ENCODE measurements around the gene EBF3.

EBF3 gene

DNA sequence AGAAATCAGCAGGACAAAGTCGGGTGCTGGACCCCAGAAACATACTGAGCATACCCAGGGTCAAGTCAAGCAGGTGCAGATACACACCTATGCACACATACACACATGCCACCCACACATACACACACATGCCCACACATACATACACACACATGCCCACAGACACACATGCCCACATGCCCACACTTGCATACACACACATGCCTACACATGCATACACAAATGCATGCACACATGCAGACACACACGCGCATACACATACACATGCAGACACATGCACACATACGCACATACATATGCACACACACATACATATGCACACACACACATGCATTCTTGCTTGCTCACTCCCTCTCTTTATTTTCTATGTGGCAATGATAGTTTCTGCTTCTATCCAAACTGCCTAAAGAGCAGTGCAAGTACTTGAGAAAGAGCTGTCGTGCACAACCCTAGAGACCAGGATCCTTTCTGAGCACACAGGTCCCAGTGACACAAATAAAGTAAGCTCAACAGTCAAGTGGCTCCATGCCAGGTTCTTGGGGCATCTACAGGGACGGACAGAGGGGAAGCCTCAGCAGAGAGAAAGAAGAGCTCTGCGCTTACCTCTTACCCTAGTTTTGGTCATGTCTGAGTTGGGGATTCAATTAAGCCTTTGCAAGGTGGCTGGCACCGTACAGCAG is 83.7 kb downstream of the EBF3 start:
- DNase-seq (ENCODE audit: insufficient read length), result no peak
- TF ChIP-seq TAF1 (IDR thresholded peaks at IDR 0.05; ENCODE audit: borderline replicate concordance, low read depth, low read length), result no peak
- TF ChIP-seq POLR2A (IDR thresholded peaks at IDR 0.05; ENCODE audit: low read depth, low read length), result no peak
- TF ChIP-seq POLR2AphosphoS5 (IDR thresholded peaks at IDR 0.05; ENCODE audit: low read depth, low read length), result no peak
- FAIRE-seq, result no peak

DNA sequence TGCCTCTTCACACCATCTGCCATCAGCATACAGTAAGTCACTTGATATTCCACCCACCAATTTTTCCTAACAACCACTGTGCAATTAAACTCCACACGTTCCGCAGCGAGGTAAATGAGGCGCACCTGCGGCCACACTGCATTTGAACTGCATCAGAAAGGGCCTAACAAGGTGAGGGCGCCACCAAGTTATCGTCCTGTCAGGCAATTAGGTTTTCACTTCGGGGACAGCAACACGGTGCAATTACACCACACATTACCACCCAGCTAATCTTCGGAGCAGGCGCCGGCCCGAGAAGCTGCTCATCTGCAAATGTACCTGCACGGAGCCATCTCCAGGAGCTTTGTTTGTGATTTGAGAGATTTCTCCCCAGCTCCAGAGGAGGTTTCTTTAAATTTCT is 84.4 kb downstream of the EBF3 start:
- TF ChIP-seq POLR2A (IDR thresholded peaks at IDR 0.05; ENCODE audit: low read depth, low read length) (no peak), POLR2AphosphoS5 (IDR thresholded peaks at IDR 0.05; ENCODE audit: low read depth, low read length) (no peak), TAF1 (IDR thresholded peaks at IDR 0.05; ENCODE audit: borderline replicate concordance, low read depth, low read length) (no peak)

DNA sequence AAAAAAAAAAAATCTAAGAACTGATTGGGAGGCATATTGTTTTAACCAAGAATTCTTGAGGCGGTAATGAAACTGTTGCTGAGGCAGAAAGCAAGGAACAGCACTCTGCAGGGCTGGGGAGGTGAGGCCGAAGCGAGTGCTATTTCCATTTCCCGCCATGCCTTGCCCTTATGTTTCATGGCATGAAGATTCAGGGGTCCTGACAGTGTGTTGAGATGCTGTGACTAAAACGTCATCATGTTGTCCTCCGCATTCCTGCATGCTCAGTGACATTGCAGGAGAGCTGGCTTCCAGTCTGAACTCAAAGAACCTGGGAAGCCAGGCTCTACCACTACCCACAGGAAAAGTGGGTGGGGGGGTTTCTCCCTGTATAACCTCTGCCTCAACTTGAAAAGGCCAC is 85.2 kb downstream of the EBF3 start:
- FAIRE-seq (no peak), DNase-seq (ENCODE audit: insufficient read length) (no peak)

More for the DNA sequence above, 84.4 kb downstream of the EBF3 start:
- FAIRE-seq (no peak), DNase-seq (ENCODE audit: insufficient read length) (no peak)

DNA sequence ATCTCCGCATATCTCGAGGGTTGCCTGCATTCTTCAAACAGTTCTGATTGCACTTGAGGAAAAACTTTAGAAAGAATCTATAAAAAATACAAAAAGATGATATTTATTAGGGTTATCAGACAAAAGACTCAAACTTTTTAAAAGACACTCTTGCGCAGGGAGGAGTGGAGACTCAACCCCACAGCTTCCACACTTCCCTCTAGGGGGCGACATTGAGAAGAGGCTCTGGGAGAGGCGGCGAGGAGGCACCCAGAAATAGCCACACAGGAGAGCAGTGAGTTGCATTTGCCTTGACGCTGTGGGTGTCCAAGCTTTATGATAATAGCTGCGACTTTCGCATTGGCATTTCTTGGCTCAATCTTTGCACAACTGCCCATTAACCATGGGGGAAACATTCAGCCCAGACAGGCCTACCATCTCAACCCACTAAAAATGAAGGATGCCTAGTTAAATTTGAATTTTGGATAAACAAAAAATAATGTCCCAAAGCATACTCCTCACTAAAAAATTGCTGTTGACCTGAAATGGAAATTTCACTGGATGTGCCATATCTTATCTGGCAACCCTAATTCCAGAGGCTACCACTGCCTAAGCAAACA is 86.2 kb downstream of the EBF3 start:
- DNase-seq (ENCODE audit: insufficient read length), result no peak
- FAIRE-seq, result no peak

More for the DNA sequence above, 85.2 kb downstream of the EBF3 start:
- TF ChIP-seq TAF1 (IDR thresholded peaks at IDR 0.05; ENCODE audit: borderline replicate concordance, low read depth, low read length) (no peak), POLR2A (IDR thresholded peaks at IDR 0.05; ENCODE audit: low read depth, low read length) (no peak), POLR2AphosphoS5 (IDR thresholded peaks at IDR 0.05; ENCODE audit: low read depth, low read length) (no peak)

DNA sequence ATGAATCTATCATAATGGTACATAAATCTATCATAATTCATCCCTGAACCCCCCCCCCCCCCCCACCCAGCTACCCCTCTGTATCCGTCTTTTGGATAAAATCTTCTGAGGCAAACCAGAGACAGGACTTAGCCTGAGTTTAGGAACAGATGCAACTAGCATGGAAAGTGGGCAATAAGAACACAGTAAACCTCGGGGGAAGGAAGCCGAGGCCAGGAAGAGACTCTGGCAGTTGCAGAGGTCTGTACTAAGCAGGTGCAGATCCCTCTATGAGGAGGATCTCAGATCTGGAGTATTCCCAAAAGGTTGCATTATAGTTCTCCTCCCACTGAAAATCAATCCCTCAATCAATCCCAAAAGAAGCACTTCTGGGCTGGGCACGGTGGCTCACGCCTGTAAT is 87.2 kb downstream of the EBF3 start:
- TF ChIP-seq TAF1 (IDR thresholded peaks at IDR 0.05; ENCODE audit: borderline replicate concordance, low read depth, low read length) (no peak), POLR2A (IDR thresholded peaks at IDR 0.05; ENCODE audit: low read depth, low read length) (no peak), POLR2AphosphoS5 (IDR thresholded peaks at IDR 0.05; ENCODE audit: low read depth, low read length) (no peak)
- no peak for FAIRE-seq

More for the DNA sequence above, 86.2 kb downstream of the EBF3 start:
- no peak for TF ChIP-seq TAF1 (IDR thresholded peaks at IDR 0.05; ENCODE audit: borderline replicate concordance, low read depth, low read length)
- no peak for TF ChIP-seq POLR2A (IDR thresholded peaks at IDR 0.05; ENCODE audit: low read depth, low read length)
- no peak for TF ChIP-seq POLR2AphosphoS5 (IDR thresholded peaks at IDR 0.05; ENCODE audit: low read depth, low read length)

DNA sequence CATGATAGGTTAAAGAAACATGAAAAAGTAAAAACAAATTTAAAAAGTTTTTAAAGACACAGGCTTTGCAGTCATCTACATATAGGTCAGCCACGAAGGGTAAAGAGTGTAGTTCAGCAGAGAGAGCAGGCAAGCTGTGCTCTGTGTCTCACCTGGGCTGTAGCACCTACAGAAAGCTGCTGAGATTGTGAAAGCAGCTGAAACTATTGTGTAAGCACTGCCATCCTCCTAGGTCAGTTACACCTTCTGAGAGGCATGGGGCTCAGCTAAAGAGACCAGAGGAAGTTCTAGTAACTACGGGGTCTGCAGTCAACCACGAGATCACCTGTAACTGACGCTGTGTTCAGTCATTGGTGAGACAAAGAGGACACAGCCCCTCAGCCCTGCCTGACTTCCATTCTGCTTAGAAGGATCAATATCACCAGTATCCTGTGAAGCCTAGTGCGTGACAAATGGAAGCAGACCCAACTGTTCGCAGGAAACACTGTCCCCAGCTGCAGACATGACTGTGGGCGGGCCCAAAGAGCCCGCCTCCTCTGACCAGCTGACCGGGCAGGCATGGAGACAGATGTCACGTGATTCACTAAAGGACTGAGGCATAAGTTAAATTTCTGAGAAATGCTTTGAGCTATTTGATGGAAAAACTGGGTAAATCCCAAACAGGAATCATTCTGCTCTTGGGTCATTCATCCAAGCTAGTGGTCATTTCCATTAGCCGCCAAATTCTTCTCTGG is 87.9 kb downstream of the EBF3 start:
- TF ChIP-seq POLR2A (IDR thresholded peaks at IDR 0.05; ENCODE audit: low read depth, low read length), result no peak
- TF ChIP-seq TAF1 (IDR thresholded peaks at IDR 0.05; ENCODE audit: borderline replicate concordance, low read depth, low read length), result no peak
- TF ChIP-seq POLR2AphosphoS5 (IDR thresholded peaks at IDR 0.05; ENCODE audit: low read depth, low read length), result no peak
- FAIRE-seq (no peak), DNase-seq (ENCODE audit: insufficient read length) (no peak)

More for the DNA sequence above, 87.2 kb downstream of the EBF3 start:
- DNase-seq (ENCODE audit: insufficient read length), result no peak

DNA sequence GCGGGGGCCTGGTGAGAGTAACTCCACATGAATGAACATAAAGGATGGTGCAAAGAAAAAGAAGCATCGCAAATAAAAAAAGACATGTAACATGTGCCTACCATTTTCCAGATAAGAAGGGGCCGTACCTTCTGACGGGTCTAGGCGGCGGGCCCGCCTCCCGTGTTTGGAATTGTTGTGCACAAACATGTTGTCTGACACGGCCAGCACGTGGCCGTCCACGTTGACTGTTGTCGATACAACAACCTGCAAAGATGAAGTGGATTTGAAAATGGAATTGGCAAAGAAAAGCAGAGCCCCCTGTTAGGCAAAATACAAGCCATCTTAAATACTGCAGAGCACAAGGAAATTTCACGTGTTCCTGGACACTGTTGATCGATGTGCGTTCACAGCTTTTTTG is 90.7 kb downstream of the EBF3 start:
- no peak for DNase-seq (ENCODE audit: insufficient read length)
- FAIRE-seq, result no peak
- no peak for TF ChIP-seq POLR2AphosphoS5 (IDR thresholded peaks at IDR 0.05; ENCODE audit: low read depth, low read length)
- TF ChIP-seq TAF1 (IDR thresholded peaks at IDR 0.05; ENCODE audit: borderline replicate concordance, low read depth, low read length), result no peak
- TF ChIP-seq POLR2A (IDR thresholded peaks at IDR 0.05; ENCODE audit: low read depth, low read length), result no peak

DNA sequence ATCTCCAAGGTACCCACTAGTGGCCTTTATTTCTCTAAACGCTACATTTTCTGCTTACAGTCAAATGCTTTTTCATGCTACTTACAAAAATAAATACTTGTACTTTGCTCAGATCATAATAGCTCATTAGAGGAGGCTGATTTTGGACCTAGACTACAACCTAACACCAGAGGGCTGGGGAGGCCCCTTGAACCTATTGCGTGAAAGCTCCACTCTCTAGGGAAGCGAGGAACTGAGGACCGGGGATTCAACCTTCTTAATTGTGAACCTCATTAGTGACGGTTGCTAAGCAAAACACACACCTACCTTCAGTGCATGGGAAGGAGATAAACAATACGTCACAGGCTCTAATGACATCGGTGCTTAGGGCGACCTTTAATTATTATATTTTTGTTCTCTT is 92.1 kb downstream of the EBF3 start:
- DNase-seq (ENCODE audit: insufficient read length) (no peak), FAIRE-seq (no peak)

DNA sequence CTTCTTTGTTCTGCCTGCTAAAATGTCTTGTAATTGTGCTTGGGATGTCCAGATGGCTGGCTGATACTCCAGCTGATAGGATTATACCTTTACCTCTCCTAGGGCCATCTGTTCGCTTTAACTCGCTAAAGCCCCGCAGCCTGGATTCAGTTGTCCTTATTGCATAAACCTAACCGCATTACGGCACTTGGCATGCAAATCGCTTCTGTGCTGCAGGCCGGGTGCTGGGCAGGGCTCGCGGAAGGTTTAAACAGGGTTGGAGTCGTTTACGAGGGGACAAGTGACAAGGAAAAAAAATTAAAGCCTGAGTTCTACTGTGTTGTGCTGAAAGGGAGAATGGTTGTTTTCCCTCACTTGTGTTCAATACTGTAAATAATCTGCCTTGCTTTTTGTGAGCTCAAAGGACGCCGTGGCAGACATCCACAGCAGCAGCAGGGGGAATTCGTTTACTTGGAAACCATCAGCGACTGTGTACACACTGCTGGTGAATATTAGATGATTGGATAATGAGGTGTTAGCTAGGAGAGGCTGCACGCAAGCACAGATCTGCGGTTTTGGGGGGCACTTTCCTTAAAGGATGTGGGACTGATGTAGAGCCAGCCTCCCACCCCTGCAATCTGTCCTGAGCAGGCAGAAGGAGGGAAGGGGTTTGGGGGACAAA is 93.0 kb downstream of the EBF3 start:
- no peak for DNase-seq (ENCODE audit: insufficient read length)
- TF ChIP-seq POLR2A (IDR thresholded peaks at IDR 0.05; ENCODE audit: low read depth, low read length) (no peak), POLR2AphosphoS5 (IDR thresholded peaks at IDR 0.05; ENCODE audit: low read depth, low read length) (no peak), TAF1 (IDR thresholded peaks at IDR 0.05; ENCODE audit: borderline replicate concordance, low read depth, low read length) (no peak)
- no peak for FAIRE-seq

More for the DNA sequence above, 92.1 kb downstream of the EBF3 start:
- TF ChIP-seq TAF1 (IDR thresholded peaks at IDR 0.05; ENCODE audit: borderline replicate concordance, low read depth, low read length) (no peak), POLR2AphosphoS5 (IDR thresholded peaks at IDR 0.05; ENCODE audit: low read depth, low read length) (no peak), POLR2A (IDR thresholded peaks at IDR 0.05; ENCODE audit: low read depth, low read length) (no peak)

DNA sequence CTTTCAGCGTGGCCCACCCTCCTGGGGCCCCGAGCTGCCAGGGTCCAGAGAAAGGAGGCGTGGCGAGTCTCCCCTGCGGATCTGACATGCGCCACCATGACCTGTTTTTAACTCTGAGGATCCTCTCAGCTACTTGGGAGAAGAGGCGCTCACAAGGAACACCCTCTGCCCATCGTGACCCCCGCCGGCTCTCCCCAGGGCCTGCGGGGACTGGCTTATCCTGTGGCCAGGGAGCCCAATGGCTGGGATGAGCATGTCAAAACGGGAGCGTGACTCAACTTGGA is 93.7 kb downstream of the EBF3 start:
- DNase-seq (ENCODE audit: insufficient read length) (no peak), FAIRE-seq (no peak)
- TF ChIP-seq POLR2AphosphoS5 (IDR thresholded peaks at IDR 0.05; ENCODE audit: low read depth, low read length) (no peak), POLR2A (IDR thresholded peaks at IDR 0.05; ENCODE audit: low read depth, low read length) (no peak), TAF1 (IDR thresholded peaks at IDR 0.05; ENCODE audit: borderline replicate concordance, low read depth, low read length) (no peak)

All from GM12892 (cell line).